ENCODE results near the gene SRPRB. TPM values are rescaled to one million over a fixed set of nuclear protein-coding genes. Genes with fewer than 3 reads are reported as not detected.

The SRPRB gene
- total RNA-seq, 1 experiment from 2014 or later = 66.0 TPM

DNA sequence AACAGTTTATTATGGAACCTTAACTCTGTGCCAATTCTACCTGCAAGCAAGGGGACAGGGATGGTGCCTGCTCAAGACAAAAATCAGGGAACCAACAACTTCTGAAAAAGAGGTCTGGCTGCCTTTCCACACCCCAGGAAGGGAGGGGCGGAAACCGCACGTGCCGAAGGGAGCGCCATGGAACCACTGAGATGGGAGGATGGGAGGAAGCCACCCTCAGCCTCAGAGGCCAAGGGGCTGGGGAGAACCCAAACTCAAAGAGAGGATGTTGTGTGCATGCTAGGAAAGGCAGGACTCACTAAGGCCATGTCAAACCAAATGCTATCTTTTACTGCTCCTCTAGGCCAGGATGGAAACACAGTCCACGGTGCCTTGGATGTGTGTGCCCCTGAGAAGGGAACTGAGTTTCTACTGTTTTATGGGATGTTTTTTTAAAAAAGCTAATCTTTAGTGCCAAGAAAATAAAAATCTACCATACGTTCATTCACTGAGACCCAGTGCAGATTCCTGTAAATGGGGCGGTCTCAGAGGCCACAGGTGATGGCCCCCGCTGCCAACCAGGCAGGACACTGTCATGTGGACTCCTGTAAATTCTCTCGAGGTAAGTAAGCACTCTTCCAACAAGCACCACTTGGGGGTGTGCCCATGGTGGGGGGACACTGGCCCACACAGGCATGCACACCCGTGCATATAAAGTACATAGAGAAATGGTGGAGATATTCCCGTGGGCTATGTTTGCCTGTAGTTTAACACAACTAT is 20.5 kb downstream of the SRPRB start:
- DNase-seq (ENCODE audit: low read depth) = no peak

DNA sequence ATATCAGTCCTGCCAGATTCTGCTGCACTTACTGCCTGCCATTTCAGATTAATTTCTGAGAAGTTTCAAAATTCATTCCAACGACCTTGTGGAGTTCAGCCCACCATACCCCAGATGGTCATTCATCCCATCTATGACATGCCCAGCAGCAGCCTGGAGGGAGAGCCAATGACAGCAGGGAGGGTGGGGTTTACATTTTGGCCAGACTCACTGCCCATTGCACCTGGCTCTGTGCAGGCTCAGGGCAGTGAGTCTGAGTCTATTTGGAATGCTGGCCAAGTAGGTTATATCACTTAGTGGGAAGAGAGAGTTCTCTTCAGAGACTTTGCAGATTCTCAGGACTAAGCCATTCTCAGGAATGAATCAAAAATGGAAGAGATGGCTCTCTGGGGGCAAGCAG is 21.5 kb downstream of the SRPRB start:
- DNase-seq (ENCODE audit: low read depth) = no peak

DNA sequence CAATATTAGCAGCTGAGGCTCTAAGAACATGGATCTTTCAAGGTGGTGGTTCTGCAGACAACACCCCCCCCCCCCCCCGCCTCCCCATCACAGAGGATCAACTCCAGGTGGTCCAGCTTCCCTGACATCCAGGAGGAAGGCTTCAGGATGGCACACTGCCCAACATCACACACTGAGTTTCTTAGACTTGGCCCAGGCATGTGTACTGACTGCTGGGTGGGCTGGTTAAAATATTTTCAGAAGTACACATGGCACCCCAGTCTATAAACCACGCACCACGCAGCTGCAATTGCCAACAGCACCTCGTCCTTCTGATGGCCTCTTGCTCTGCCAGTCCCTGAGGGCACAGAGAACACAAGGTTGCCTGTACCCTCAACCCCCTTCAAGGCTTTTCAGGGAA is 22.1 kb downstream of the SRPRB start:
- no peak for DNase-seq (ENCODE audit: low read depth)

DNA sequence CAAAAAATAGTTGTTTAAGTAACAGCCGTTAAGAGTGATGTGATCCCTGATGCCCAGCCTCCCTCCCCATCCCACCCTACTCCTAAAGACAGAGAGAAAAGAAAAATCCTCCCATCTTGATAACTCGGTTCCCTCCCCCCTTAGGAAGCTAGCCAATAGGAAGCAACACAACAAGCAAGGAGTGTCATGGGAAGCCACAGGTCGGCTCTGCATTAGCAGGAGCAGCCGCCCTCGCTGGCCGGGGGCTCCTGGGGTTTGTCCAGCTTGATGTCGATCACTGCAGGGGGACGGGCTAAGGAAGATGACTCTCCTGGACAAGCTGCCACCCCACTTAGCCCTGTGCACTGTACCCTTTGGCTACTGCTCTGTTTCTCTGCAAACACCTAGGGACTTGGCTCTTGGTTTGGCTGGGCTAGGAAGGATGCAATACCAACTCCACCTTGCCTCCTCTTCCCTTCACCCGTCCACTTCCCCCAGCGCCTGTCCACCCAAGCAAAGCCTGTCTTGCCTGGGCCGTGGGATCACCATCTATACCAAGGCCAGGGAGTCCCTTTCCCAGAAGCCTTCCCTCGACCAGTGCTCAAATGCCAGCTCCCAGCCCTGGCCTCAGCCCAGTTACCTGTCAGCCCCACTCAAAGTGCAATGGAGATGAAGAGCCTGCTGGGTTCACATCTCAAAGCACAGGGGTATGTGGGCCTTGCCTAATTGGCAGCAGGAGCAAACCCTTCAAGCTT is 23.1 kb downstream of the SRPRB start:
- no peak for DNase-seq (ENCODE audit: low read depth)

DNA sequence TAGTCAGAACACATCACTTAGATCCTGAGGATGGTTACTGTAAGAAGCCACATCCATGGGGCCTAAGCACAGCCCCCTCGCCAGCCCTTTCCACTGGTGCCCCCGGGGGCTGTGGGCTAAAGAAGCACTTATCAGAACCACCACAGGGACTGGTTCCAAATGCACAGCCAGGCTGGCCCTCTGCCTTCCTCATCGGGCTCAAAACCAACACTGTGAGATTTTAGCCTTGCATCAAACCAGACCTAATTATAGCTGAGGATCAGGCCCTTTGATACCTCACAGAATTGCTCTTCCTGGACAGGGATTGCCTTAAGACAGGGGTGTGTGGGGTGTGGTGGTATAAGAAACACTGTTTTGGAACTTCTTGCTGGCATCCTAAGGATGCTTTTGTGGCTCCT is 23.7 kb downstream of the SRPRB start:
- DNase-seq (ENCODE audit: low read depth) = no peak

DNA sequence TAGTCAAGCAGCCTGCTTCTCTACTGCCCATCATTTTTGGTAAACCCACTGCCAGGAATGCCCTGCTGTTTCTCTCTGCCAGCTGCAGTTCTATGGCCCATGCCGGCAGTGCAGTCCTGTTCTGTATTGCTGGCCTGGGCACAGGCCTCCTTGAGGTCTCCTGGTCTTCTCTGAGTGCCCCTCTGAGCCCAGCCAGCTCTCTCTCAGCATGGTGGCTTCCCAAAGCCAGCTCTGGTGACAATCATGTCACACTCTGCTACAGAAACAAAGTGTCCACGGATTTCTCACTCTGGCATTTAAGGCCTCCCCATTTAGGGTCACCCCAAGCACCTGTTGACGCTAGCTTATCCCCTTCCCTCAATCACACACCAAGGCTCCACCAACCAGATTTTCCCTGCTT is 24.5 kb downstream of the SRPRB start:
- DNase-seq (ENCODE audit: low read depth) = no peak

DNA sequence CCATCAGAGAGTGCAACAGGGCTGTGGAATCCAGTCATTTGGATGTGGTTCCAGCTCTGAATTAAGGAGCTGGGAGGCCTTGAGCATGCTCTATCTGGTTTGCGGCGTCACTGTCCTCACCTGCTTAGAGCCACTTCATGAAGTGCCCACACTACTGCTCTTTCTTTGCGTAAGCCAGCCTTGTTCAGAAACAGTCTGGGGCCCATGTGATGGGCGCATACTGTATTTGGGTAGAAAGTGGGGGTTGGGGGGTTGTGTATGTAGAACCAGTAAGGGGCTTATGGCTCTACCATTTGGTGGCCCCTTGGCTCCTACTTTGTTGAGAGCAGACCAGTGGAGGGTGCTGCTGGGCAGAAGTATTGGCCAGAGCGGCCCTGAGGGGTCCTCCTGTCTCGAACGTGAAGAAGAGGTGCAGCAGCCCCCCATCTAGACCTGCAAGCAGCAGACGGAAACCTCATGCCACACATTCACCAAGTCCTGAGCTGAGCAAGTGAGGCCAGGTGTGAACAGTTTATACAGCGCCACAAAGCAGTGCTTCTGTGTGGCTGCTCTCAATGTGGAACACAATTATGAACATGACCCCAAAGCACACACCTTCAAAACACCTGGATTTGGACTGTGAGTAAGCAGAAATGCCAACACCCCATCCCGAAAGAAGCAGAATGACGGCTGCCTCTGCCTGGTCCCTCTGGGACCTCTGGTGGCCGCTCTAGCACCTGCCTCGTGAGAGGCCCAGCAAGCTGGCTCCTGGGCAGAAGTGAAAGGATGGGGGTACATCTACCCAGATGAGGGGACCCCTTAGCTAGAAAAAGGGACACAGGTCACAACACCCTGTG is 26.6 kb downstream of the SRPRB start:
- DNase-seq (ENCODE audit: low read depth) = no peak

DNA sequence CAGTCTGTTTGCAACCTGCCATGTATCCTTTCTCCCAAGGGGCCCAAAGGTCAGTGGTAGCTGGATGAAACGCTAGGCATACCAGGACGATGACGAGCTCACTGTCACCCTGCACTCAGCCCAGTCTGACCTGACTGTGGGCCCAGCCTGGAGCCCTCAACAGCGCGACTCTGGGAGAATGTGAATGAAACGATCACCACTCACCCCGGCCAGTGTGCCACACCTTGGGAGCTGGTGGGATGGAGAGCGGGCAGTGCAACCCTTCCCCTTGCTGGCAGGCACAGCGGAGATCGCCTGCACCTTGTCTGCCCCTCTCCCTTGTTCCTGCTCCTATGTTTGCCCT is 27.2 kb downstream of the SRPRB start:
- DNase-seq (ENCODE audit: low read depth) = no peak

DNA sequence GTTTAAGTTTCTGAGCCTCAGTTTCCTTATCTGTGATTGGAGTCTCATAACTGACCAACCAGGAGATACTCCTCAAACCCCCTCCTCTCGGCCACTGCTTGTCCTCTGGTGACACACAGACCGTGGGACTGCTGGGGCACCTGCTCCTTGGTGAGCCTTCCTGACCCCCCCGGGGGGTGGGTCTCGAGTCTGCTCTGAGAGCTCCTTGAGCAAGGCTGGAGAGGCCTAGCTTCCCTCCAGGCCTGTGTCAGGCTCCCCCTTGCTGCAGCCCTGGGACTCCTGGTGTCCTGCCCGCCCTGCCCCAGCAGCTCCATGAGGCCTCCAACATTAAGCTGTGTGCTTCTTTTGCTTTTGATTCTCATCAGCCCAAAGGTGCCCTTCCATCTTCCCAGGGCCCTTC is 27.7 kb downstream of the SRPRB start:
- DNase-seq (ENCODE audit: low read depth) = no peak

DNA sequence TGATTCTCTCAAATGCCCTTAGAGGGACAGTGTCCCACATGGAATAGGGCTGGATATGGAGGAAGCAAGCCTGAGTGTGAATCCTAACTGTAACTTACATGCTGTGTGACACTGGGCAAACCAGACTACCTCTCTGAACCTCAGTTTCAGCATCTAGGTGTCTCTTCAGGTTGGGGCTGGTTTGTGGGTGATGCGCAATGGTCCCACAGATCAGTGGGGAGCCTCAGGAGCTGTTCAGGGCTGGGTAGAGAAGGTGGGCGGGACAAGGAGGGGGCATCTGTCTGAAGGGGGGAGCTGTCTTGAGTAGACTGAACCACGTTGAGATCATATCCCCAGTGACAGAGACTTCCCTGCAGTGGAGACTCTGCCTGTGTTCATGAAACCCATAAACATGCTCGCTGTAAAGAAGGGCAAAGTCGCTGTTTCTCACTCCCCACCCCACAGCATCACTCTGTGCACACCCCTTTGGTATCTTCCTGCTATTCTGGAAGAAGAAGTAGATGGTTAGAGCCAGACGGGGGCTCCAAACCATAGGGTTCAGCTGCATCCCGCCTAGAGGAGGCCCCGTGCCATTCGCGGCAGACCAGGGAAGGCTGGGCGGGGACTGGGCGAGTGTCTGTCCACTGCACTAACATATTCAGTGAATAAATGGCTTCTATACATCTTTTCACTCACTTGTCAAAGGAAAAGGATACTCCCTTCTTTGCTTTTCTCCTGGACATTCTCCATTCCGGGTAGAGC is 28.4 kb downstream of the SRPRB start:
- DNase-seq (ENCODE audit: low read depth) = no peak

DNA sequence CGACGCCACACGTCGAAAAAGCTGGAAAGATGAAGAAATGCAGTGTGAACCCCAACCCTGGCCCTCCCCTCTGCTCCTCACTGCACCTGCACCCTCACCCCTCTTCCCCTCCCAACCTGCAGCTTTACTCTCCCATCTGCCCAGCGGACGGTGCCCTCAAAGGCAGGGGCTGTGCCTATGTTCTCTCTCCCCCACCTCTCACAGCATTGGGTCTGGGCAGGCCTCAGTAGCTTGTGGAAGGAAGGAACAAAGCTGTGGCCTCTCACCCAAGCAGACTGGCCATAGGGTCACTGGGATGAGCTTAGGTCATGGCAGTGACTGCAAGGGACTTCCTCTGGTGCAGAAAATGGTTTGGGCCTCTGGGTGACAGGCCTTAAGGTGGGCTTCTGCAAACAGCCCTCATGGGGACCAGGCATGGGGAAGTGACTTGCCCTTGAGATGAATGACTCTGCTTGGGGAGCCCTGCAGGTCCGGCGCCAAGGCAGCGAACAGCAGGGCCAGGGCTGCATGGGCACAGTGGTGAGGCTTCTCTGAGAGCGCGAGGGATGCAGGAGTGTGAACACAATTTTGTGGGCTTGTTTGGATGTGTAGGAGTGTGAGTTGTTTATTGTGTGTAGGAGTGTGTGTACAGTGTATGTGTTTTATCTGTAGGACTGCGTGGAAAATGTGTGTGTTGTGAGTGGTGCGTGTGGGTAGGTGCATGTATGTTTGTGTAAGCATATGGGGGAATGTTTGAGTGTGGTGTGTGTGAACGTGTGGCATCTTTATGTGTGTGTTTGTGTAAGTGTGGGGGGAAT is 29.2 kb downstream of the SRPRB start:
- DNase-seq (ENCODE audit: low read depth) = no peak

DNA sequence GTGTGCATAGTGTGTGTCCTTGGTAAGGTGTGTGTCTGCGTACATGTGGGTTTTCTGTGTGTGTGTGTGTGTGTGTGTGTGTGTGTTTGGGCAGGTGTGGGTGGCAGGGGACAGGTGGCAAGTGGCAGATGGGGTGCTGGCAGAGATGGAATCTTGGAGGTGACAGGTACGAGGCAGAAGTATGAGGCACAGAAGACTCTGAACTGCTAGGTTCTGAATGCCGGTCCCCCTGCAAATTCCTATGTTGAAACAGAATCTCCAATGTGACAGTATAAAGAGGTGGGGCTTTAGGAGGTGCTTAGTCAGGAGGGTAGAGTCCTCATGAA is 29.8 kb downstream of the SRPRB start:
- DNase-seq (ENCODE audit: low read depth) = no peak

DNA sequence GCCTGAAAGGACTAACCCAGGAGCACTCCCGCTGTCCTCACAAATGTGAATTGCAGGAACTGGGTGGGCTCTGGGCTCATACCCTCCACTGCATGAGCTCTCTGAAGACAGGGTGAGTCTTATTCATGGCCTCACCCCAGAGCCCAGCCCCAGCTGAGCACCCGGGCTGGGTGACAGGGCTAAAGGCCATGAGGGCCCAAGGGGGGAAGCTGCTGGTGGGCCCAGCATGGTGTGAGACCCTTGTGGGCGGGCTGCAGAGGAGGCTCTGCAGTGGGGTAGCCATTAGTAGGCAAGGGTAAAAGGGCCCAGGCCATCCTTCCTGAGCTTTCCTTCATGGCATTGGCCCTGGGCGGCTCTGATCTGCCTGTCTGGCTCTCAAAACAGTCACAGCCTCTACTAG is 30.3 kb downstream of the SRPRB start:
- no peak for DNase-seq (ENCODE audit: low read depth)

DNA sequence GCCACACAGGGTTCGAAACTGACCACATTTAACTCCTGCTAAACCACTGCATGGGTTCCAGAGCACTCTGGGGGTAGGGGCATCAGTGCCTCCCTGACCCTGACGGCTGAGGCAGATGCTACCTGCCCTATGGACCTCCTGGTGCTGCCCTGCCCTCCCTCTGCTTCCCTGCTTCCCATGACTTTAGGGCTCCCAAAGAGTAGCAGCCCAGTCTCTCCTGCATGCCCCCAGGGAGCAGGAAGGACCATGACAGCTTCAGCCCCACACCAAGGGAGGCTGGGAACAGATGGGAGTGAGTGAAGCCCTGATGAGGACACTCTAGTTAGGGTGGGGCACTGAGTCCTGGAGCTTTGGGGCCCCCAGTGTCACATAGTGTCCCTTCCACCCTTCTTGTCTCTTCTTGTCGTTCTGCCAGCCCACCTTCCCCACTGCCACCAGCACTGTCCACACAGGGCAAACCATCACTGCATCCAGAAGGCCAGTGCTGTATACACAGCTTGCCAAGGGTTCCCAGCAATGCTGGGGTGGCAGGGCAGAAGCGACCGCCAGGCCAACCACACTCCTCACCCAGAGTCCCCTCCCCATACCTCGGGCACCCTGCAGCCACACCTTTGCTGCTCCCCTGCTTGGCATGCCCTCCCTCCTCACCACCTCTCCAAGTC is 31.0 kb downstream of the SRPRB start:
- no peak for DNase-seq (ENCODE audit: low read depth)

DNA sequence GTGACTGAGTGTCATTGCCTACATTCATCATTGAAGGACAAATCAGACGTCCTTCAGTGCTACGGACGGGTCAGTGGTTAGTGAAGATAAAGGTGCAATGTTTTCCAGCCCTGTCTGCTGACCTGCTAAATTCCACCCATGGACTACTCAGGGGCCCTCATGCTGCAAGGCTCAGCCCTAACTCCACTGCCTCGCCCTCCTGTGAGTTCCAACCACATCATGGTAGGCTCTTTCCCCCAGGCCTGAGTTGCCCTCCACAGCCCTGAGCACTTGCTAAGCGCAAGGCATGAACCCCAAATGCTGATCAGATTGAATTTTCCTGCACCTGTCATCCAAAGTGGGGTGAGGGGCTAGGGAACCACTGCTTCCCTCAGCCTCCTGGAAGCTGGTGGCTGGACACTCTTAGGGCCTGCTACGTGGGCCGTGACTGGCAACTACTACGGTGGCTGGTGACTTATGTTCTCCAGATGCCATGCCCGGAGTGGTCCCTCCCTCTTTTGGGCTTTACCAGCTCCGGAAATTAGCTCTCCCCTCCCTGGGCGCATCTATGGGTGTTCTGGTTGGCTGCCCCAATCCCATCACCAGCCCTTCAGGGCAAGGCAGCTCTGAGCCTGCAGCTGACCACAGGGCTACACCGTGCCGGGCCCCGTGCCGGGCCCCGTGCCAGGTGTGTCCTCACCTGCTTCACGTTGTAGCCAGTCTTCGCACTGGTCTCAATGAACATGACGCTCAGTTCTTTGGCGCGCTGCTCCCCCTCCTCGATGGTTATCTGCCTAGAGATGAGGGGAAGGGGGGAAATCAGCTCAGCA is 32.1 kb downstream of the SRPRB start:
- no peak for DNase-seq (ENCODE audit: low read depth)

DNA sequence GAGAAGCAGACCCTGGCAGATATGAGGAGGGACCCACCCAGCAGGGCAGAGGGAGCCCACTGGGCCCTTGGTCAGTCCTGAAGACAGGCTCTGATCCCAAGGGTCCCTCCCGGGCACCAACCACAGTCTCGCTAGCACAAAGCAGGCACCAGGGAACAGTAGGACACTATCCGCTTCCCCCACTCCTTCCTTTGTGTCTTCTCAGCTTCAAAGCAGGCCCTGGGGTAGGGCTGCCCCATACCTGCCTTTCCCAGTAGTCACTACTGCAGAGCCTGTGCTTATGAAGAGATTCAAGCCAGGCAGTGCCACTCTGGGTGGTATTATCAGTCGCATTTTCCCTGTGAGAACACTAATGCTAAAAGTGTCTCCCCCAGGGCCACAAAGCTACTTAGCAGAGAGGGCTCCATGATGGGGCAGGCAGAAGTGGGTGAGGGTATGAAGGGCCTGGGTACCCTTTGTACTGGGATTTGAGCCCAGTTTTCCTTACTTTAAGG is 32.7 kb downstream of the SRPRB start:
- DNase-seq (ENCODE audit: low read depth) = no peak

DNA sequence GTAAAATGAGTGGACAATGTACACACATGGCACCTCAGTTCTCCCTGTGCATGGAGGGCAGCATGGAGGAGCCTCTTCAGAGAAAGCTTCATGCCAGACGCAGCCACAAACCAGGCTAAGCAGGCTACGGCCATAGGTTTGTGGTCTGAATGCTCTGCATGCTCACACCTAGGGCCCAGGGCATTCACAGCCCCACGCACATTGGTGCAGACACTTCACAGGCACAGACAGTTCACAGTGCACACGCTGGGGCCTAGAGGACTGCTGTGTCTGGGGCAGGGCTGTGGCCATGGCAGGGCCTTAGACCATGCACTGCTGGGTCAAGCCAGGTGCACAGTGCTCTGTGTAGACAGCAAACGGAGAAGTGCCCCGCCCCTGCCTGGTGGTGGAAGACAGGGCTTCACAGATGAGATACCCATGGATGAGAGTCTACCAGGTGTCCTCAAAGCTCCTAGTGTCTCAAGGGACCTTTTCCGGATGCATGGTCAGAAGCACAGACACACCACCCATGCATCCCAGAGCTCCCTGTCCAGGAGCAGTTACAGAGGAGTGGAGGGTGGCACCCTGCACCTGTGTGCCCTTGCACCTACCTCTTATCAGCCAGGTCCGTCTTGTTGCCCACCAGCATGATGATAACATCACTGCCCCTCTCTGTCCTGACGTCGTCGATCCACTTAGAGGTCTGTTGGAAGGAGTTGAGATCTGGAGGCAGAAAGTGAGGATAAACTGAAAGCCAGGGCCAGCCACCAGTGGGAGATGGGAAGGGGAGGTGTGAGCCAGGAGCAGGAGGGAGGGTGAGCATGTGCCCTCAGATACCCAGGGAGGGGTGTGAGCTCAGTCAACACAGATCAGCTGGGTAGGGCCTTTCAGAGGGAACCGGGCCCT is 33.5 kb downstream of the SRPRB start:
- no peak for DNase-seq (ENCODE audit: low read depth)

DNA sequence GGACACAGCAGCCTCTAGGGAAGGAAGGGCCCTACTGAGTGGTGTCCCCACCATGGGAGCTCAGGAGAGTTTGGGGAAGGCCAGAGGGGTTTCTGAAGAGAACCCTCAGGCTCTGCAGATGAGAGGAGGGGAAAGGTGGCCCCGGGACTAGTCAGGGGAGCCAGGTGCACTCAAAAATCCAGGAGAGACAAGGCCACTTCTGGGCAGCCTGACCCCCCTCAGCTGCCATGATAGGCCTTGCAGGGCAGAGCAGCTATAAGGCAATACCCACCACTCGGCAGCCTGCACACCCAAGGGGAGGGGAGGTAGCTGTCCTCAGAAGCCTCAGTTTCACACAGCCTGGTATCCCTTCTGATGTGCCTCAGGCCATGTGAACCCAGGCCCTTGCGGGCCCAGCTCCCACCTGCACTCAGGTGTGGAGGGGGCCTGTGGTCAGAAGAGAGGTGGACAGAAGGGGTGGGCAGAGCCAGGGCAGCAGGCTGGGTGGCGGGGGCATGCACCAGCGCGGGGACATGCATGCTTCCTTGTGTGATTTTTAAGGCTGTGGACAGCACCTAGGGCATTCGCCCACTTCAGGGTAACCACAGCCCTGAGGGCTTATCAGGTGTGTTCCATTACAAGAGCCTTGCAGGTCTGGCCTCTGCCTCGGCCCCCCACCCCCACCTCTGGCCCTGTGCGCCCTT is 34.6 kb downstream of the SRPRB start:
- no peak for DNase-seq (ENCODE audit: low read depth)
